Neuron (in vitro differentiated cells): ENCODE results near the gene CTNNA1.

Experiments used
- H2AFZ ChIP-seq: one replicate; pipeline ENCODE4 v1.6.1; 2013; ENCODE audit warnings: low read depth, mild to moderate bottlenecking, inconsistent platforms, low read length, moderate library complexity
- H3K27me3 ChIP-seq: one replicate; pipeline ENCODE4 v1.6.1; 2013; ENCODE audit warnings: low read length; ENCODE audit not compliant: insufficient read depth
- H3K36me3 ChIP-seq: one replicate; pipeline ENCODE4 v1.6.1; 2013; ENCODE audit warnings: low read length; ENCODE audit not compliant: insufficient read depth
- H3K4me1 ChIP-seq: one replicate; pipeline ENCODE4 v1.6.1; 2013; ENCODE audit warnings: low read length; ENCODE audit not compliant: insufficient read depth
- H3K4me3 ChIP-seq: 2 replicates; pipeline ENCODE4 v1.5.1; 2013; ENCODE audit warnings: mild to moderate bottlenecking, low read length, moderate library complexity
- H3K9me3 ChIP-seq: one replicate; pipeline ENCODE4 v1.6.1; 2013; ENCODE audit warnings: low read length

CTNNA1 gene

DNA sequence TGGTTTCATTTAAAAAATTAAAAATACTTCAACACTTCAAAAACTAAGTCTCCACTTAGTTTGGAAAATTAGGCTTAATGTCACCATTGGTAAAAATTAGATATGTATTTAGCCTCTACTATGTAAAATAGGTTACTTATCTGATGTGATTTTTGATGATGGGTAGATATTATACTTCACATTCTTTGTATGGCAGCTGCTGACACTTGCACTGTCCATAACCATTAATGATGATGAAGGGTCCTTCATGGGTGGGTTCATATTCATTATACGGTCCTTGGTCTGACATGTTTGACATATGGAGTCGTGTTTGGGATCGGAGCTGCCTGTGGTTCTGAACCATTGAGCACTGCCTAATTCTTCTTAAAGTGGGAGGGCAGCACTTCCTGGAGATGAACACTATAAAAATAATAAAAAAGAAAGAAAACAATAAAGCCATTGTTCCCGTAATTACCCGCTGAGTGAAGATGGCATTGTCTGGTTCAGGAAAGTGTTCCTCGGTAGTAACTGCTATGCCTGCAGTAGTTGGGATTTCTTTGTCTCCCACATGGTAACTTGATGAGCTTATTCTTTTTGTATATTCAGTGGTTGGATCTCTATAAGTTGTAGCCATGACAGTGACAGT is 119.7 kb downstream of the CTNNA1 start:
- no peaks in the 10 kb centered on the region for H3K9me3 ChIP-seq
- no peaks in the 10 kb centered on the region for H3K27me3 ChIP-seq
- H2AFZ ChIP-seq = no peak overlapping the region
- peaks cover 4% of the 10 kb centered on the region for H3K36me3 ChIP-seq
- H3K4me3 ChIP-seq = peak overlapping the region; percentile 62
- H3K4me1 ChIP-seq = peaks cover 73% of the 10 kb centered on the region

DNA sequence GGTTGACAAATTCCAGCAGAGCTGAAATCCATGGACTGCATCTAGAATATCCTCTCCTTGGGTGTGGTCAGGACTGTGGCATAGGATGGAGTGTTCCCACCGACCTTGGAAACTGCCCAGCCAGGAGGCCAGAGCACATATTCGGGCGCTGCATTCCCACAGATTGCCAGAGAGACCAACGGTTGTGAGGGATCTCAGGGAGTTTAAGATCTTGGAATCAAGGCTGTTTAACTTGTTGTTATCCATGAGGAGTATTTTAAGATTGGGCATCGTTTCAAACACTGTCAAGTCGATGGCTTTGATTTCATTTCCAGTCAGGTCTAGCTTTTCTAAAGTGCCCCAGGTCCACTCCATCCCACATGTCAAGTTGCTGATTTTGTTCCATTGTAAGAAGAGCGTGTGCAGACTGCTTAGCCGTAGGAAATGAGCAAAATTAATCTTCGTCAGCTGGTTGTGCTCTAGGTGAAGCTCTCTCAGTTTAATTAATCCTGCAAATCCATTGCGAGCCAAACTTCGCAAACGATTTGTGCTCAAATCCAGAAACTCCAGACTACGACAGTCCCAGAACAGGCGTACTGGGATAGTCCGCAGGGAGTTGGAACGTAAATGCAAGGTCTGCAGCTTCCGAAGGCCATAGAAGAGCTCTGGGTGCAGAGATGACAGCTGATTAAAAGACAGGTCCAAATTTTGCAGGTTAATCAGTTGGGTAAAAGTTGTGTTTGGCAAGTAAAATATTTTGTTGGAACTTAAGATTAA is 120.4 kb downstream of the CTNNA1 start:
- H3K4me1 ChIP-seq = peaks cover 72% of the 10 kb centered on the region
- H3K27me3 ChIP-seq = no peaks in the 10 kb centered on the region
- peak overlapping the region; percentile 62 for H3K4me3 ChIP-seq

DNA sequence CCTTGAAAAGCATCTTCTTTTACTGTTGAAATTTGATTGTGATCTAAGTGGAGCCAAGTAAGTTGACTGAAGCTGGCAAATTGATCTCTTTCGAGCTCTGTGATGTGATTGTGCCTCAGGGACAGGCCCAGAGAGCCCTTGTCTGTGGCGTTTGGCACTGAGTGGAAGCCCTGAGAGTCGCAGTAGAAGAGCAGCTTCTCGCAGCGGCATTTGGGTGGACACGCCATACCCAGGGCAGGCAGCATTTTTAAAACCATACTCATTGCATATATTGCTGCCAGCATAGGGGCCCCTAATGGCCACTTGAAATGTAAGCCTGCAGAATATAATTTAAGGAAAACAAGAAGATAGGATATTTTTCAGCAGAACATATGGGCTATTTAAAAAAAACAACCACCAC is 121.0 kb downstream of the CTNNA1 start:
- Histone ChIP-seq H3K9me3 (no peaks in the 10 kb centered on the region), H3K4me3 (peak overlapping the region; percentile 62), H3K36me3 (no peaks in the 10 kb centered on the region), H2AFZ (no peak overlapping the region), H3K27me3 (no peaks in the 10 kb centered on the region), H3K4me1 (peaks cover 66% of the 10 kb centered on the region)

More for the DNA sequence above, 120.4 kb downstream of the CTNNA1 start:
- Histone ChIP-seq H3K9me3 (no peaks in the 10 kb centered on the region), H2AFZ (no peak overlapping the region), H3K36me3 (no peaks in the 10 kb centered on the region)

DNA sequence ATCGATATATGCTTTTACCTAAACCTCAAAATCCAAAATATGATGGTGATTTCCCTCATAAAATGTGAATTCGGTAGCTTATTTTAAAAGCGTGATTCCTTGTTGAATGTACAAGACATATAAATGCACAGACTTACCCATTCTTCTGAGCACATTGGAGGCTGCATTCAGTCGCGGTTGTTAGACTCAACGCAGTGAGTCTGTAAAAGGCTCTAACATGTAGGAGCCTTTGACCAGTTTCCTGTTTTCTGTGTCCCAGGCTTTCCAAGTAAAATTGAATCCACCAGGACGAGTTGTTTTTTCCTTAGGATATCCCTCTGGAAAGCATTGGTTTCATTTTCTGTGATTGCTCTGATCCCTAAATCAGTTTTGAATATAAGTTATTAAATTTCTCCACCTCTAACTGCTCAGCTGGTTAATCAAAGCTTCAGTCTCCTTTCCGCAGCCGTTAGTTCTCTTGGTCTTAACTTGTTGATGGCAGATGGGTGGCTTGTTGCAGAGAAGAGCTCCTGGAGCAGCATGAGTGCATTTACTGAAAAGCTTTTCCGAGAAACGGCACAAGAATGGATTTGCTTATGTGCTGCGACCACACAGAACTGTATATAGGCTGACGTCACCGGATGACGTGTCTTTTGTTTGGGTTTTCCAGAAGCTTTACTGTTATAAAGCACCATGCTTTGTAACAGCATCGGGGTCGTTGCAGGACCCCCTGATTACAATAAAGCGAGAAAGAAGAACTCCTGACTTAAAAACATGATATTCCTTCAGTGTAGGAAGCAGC is 121.7 kb downstream of the CTNNA1 start, which contains the start of gene LRRTM2:
Gene LRRTM2, minus strand, starts transcription at position 565 of the 781 bp plus-strand sequence. Its CDS starts 424 bp downstream, at position 141.
- no peaks in the 10 kb centered on the region for H3K36me3 ChIP-seq
- peak within 1 kb of the TSS; percentile 62 for H3K4me3 ChIP-seq
- no peak within 1 kb of the TSS for H2AFZ ChIP-seq
- H3K9me3 ChIP-seq = peaks cover 2% of the 10 kb centered on the region
- H3K4me1 ChIP-seq = peaks cover 59% of the 10 kb centered on the region
- H3K27me3 ChIP-seq = no peaks in the 10 kb centered on the region

DNA sequence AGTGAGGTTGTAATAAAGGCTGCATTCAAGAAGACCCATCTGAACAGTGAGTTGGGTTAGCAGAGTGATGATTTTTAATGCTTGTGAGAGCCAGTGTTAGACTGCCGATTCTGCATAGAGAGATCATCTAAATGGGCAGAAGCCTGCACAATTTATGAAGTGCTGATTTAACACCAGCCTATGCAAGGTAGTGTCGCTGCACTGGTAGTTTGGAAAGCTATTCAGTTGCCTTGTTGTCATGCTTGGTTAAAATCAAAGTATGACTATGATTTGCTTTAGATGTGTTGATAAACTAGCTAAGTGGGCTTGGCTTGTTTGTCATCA is 122.3 kb downstream of the CTNNA1 start:
- no peaks in the 10 kb centered on the region for H3K36me3 ChIP-seq
- H3K4me1 ChIP-seq = peaks cover 54% of the 10 kb centered on the region
- no peaks in the 10 kb centered on the region for H3K27me3 ChIP-seq
- H3K4me3 ChIP-seq = peak overlapping the region; percentile 62
- H3K9me3 ChIP-seq = peaks cover 2% of the 10 kb centered on the region
- H2AFZ ChIP-seq = no peak overlapping the region

DNA sequence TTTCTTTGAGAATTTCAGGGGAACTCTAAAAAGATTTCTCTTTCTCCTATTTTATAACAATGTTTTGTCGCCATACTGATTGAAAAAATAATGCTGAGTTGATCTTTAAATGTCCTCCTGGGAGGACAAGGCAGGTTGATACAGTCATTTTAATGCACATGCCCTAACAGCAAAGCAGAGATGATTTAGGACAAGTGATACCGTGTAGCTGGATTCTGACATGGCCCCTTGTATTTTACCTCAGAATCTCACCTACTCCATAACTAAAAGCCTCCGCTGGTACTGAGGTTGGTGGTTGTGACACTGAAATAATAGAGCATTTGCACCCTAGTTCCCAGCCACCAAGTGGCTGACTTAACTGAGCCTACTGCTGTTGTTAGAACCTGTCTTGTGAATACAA is 122.7 kb downstream of the CTNNA1 start:
- Histone ChIP-seq H3K36me3 (no peaks in the 10 kb centered on the region), H2AFZ (no peak overlapping the region), H3K4me1 (peaks cover 49% of the 10 kb centered on the region), H3K4me3 (peak overlapping the region; percentile 62), H3K9me3 (peaks cover 4% of the 10 kb centered on the region), H3K27me3 (no peaks in the 10 kb centered on the region)

DNA sequence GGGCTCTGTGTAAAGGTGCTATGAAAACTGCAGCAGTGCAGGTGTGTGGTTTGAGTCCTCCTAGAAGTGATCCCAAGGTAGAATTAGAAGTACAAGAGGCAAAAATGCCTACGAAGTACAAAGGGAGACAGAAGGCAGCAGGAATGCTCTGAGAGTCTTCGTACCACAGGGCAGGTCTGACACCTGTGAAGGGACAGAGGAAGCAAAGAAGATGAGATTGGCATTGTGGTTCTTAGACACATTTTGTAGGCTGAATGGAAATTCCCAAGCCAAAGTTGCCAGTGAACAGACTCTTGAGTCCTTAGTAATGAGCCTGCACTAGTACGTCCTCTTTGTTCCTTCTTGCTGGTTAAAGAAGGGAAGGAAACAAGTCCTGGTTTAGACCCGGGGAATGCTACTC is 123.6 kb downstream of the CTNNA1 start:
- no peak overlapping the region for H3K4me3 ChIP-seq
- no peaks in the 10 kb centered on the region for H3K36me3 ChIP-seq
- no peaks in the 10 kb centered on the region for H3K27me3 ChIP-seq
- H3K4me1 ChIP-seq = peaks cover 41% of the 10 kb centered on the region
- no peak overlapping the region for H2AFZ ChIP-seq
- peaks cover 4% of the 10 kb centered on the region for H3K9me3 ChIP-seq

DNA sequence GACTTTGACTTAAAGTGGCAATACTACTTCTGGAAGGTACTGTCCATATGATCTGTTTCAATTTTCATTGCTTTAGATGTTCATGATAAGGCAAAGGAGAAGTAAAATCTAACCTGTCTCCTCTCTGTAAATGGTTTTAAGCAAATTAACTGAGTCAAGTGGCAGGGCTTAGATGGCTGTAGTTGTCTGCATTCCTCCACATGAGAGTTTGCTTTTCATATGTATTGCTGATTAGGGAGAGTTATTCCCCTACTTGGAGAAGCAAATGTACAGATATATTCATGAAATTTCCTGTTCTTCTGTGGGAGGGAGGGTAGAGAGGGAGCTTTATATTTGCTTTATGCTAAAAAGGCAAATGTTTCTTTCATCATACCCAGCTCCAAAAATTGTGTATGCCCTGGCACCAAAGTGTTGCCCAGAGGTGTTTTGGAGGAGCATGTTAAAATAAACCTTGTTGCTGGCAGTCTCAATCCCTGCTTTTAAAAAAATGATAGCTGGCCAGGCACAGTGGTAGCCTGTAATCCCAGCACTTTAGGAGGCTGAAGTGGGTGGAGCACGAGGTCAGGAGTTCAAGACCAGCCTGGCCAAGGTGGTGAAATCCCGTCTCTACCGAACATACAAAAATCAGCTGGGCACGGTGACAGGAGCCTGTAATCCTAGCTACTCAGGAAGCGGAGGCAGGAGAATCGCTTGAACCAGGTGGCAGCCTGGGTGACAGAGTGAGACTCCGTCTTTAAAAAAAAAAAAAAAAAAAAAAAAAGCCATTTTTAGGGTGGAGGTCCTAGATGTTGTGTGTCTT is 125.4 kb downstream of the CTNNA1 start:
- no peaks in the 10 kb centered on the region for H3K36me3 ChIP-seq
- H2AFZ ChIP-seq = no peak overlapping the region
- no peak overlapping the region for H3K4me3 ChIP-seq
- H3K9me3 ChIP-seq = peaks cover 4% of the 10 kb centered on the region
- no peaks in the 10 kb centered on the region for H3K27me3 ChIP-seq
- peaks cover 22% of the 10 kb centered on the region for H3K4me1 ChIP-seq

DNA sequence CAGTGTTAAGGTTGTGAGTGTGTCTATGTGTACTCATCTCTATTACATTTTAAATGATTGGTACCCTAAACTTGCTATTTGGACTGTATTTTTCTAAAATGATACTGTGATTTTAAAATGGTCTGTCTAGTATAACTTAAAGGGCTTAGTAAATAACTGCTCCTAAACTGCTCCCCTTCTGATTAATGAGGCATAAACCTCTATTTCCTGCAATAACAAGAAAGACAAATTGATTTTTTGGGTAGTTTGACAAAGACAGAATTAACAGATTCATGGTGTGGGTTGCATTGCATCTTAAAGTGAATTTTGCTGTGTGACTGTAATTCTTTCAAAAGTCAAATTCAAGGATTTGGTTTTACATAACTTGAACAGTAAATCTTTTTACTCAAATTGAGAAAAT is 130.0 kb downstream of the CTNNA1 start:
- peaks cover 4% of the 10 kb centered on the region for H3K9me3 ChIP-seq
- no peaks in the 10 kb centered on the region for H3K4me1 ChIP-seq
- H2AFZ ChIP-seq = no peak overlapping the region
- no peak overlapping the region for H3K4me3 ChIP-seq
- H3K36me3 ChIP-seq = peaks cover 21% of the 10 kb centered on the region
- no peaks in the 10 kb centered on the region for H3K27me3 ChIP-seq

DNA sequence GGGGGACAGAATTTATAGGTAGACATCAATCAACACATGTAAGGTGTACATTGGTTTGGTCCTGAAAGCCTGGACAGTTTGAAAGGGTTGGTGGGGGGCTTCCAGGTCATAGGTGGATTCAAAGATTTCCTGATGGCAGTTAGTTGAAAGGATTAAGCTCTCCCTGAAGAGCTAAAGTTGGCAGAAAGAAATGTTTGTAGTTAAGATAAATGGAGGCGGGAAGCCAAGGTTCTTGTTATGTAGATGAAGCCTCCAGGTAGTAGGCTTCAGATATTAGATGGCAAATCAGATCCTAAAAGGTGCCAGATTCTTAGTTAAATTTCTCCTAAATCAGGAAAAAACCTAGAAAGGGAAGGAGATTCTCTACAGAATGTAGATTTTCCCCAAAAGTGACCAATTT is 130.9 kb downstream of the CTNNA1 start:
- Histone ChIP-seq H3K36me3 (peaks cover 27% of the 10 kb centered on the region), H3K4me3 (no peak overlapping the region), H3K9me3 (peaks cover 6% of the 10 kb centered on the region), H3K4me1 (no peaks in the 10 kb centered on the region), H2AFZ (no peak overlapping the region), H3K27me3 (no peaks in the 10 kb centered on the region)

DNA sequence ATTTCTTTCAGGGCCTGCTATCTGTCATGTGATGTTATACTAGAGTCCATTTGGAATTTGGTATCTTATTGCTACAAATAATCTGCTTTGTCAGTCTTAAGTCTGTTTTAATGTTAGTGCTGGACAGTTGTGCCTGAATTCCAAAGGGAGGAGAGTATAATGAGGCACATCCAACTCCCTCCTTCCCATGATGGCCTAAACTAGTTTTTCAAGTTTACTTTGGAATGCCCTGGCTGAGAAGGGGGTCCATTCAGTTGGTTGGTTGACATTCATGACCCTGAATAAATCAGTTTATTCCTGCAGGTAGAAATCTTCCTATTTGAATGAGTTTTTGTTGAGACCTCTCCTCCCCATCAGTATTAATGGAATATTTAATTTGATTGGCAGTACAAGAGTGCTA is 131.3 kb downstream of the CTNNA1 start:
- Histone ChIP-seq H3K27me3 (no peaks in the 10 kb centered on the region), H3K9me3 (peaks cover 9% of the 10 kb centered on the region), H3K4me3 (no peak overlapping the region), H2AFZ (no peak overlapping the region), H3K36me3 (peaks cover 31% of the 10 kb centered on the region), H3K4me1 (no peaks in the 10 kb centered on the region)

DNA sequence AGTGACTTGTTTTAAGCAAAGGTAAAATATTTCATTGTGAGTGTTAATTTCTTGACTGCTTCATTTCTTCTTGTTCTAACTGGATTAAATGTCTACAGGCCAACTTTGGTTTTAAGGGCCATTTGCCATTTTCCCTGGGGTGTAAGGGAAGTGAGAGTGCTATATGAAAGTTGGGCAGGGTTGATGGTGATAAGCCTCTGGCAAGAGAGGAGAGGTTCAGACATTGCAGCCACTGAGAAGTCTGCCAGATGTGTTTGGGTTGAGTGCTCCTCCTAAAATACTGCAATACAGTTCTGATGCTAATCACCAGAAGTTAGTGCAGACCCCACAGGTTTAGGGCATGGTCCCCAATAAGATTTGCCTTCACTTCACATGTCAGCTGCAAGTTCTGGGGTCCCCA is 136.8 kb downstream of the CTNNA1 start:
- Histone ChIP-seq H2AFZ (no peak overlapping the region), H3K36me3 (peaks cover 56% of the 10 kb centered on the region), H3K9me3 (peaks cover 8% of the 10 kb centered on the region), H3K27me3 (no peaks in the 10 kb centered on the region), H3K4me1 (no peaks in the 10 kb centered on the region), H3K4me3 (no peak overlapping the region)
